ENCODE data around the gene LCTL. TPM values are rescaled to one million over a fixed set of nuclear protein-coding genes. Genes with fewer than 3 reads are reported as not detected.

Gene LCTL
- polyA plus RNA-seq, 1 donor from 2014 or later: not detected

DNA sequence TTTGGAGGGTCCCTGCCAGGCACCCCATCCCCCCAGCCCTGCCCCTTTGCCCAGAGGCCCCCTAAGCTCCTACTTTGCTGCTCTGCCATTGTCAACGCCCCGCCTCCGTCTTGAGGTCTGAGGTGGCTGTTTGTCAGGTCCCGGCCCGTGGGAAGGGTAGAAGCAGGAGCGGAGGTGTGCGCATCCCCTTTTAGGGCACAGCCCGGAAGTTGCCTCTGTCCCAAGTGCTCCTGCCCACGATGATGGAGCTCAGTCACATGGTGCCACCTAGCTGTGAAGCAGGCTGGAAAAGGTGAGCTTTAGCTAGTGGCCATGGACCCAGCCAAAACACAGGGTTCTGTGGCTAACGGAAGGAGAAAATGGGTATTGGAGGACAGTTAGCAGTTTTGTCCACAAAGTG lies 28.5 kb upstream of the LCTL start:
- no peak overlapping the region for H3K27ac ChIP-seq (ENCODE audit: low read length)
- H2AFZ ChIP-seq (ENCODE audit: low read depth, low read length): no peak overlapping the region
- H4K20me1 ChIP-seq (ENCODE audit: insufficient read depth): no peaks in the 10 kb centered on the region
- H3K9me2 ChIP-seq (ENCODE audit: insufficient read depth, low read length): no peaks in the 10 kb centered on the region
- H3K79me2 ChIP-seq (replicated peaks; ENCODE audit: insufficient read depth, low read length): no peaks in the 10 kb centered on the region
- no peaks in the 10 kb centered on the region for H3K27me3 ChIP-seq (ENCODE audit: insufficient read depth, low read depth, low read length)
- H3K4me3 ChIP-seq (ENCODE audit: low read length): no peak overlapping the region
- TF ChIP-seq MXI1 (conservative IDR thresholded peaks at IDR 0.05; ENCODE audit: poor library complexity, severe bottlenecking): no peak
- TF ChIP-seq, protein P1, sequence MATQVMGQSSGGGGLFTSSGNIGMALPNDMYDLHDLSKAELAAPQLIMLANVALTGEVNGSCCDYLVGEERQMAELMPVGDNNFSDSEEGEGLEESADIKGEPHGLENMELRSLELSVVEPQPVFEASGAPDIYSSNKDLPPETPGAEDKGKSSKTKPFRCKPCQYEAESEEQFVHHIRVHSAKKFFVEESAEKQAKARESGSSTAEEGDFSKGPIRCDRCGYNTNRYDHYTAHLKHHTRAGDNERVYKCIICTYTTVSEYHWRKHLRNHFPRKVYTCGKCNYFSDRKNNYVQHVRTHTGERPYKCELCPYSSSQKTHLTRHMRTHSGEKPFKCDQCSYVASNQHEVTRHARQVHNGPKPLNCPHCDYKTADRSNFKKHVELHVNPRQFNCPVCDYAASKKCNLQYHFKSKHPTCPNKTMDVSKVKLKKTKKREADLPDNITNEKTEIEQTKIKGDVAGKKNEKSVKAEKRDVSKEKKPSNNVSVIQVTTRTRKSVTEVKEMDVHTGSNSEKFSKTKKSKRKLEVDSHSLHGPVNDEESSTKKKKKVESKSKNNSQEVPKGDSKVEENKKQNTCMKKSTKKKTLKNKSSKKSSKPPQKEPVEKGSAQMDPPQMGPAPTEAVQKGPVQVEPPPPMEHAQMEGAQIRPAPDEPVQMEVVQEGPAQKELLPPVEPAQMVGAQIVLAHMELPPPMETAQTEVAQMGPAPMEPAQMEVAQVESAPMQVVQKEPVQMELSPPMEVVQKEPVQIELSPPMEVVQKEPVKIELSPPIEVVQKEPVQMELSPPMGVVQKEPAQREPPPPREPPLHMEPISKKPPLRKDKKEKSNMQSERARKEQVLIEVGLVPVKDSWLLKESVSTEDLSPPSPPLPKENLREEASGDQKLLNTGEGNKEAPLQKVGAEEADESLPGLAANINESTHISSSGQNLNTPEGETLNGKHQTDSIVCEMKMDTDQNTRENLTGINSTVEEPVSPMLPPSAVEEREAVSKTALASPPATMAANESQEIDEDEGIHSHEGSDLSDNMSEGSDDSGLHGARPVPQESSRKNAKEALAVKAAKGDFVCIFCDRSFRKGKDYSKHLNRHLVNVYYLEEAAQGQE (IDR thresholded peaks at IDR 0.05; ENCODE audit: borderline replicate concordance): no peak
- TF ChIP-seq TAF1 (IDR thresholded peaks at IDR 0.05; ENCODE audit: low read depth): no peak
- TF ChIP-seq POLR2AphosphoS5 (IDR thresholded peaks at IDR 0.05): no peak
- TF ChIP-seq EZH2 (IDR thresholded peaks at IDR 0.05; ENCODE audit: borderline replicate concordance, insufficient read depth, low read length, poor library complexity, severe bottlenecking): no peak
- no peak for TF ChIP-seq RAD21 (conservative IDR thresholded peaks at IDR 0.05)
- H3K4me2 ChIP-seq (ENCODE audit: low read length): no peak overlapping the region
- no peaks in the 10 kb centered on the region for H3K9me3 ChIP-seq (ENCODE audit: low read length)
- no peaks in the 10 kb centered on the region for H3K36me3 ChIP-seq (ENCODE audit: insufficient read depth, low read length)
- no peak overlapping the region for H3K9ac ChIP-seq (ENCODE audit: low read length)
- no peaks in the 10 kb centered on the region for H3F3A ChIP-seq (ENCODE audit: insufficient read depth, low read length, poor library complexity, severe bottlenecking)

DNA sequence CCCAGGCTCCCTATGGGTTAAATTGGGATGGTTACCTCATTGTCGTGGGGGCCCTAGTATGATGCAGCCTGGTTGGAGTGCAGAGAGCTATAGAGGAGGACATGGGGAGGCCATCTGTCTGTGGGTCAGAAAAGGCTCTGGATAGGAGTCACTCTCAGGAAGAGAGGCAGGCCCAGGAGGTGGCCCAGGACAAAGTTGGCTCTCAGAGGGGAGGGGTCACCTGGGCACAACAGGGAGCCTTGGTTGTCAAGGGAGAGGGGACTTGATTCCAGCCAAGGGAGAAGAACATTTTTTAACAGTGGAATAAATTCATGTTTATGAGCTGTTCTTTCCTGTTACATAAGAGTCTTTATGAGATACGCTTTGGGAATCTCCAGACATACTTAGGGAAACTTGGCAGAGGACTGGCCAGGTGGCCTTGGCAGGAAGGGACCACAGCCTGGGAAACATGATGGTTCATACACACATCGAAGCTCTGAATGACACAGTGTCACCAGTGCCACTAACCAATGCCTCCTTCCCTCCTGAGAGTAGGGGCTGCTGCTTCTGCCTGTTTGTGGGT lies 27.5 kb upstream of the LCTL start:
- Histone ChIP-seq H3K9me2 (ENCODE audit: insufficient read depth, low read length) (no peaks in the 10 kb centered on the region), H3K4me3 (ENCODE audit: low read length) (no peak overlapping the region), H3K79me2 (replicated peaks; ENCODE audit: insufficient read depth, low read length) (no peaks in the 10 kb centered on the region), H3K9ac (ENCODE audit: low read length) (no peak overlapping the region), H2AFZ (ENCODE audit: low read depth, low read length) (no peak overlapping the region), H3K4me2 (ENCODE audit: low read length) (no peak overlapping the region), H3K36me3 (ENCODE audit: insufficient read depth, low read length) (no peaks in the 10 kb centered on the region), H3K27ac (ENCODE audit: low read length) (no peak overlapping the region), H3F3A (ENCODE audit: insufficient read depth, low read length, poor library complexity, severe bottlenecking) (no peaks in the 10 kb centered on the region), H3K27me3 (ENCODE audit: insufficient read depth, low read depth, low read length) (no peaks in the 10 kb centered on the region), H4K20me1 (ENCODE audit: insufficient read depth) (no peaks in the 10 kb centered on the region), H3K9me3 (ENCODE audit: low read length) (no peaks in the 10 kb centered on the region)
- no peak for TF ChIP-seq EZH2 (IDR thresholded peaks at IDR 0.05; ENCODE audit: borderline replicate concordance, insufficient read depth, low read length, poor library complexity, severe bottlenecking)
- no peak for TF ChIP-seq TAF1 (IDR thresholded peaks at IDR 0.05; ENCODE audit: low read depth)
- TF ChIP-seq SMC3 (conservative IDR thresholded peaks at IDR 0.05; ENCODE audit: poor library complexity): no peak
- TF ChIP-seq, protein P1 (IDR thresholded peaks at IDR 0.05; ENCODE audit: borderline replicate concordance): no peak

All from neural cell (in vitro differentiated cells).